Fibroblast of lung (primary cell): ENCODE measurements around the gene LTA4H. TPM values are rescaled to one million over a fixed set of nuclear protein-coding genes. Genes with fewer than 3 reads are reported as not detected.

ENCODE experiments used
- DNase-seq, 2 donors: peaks; one replicate each; pipeline versions ENCODE4 v3.0.0 to v3.0.0-alpha.2; 2010; ENCODE audit warnings: low read depth in 2 of 2
- H2AFZ ChIP-seq: 2 replicates; pipeline ENCODE4 v1.5.1; 2012; ENCODE audit warnings: low read length, control low read depth, inconsistent platforms
- H3K27ac ChIP-seq: 2 replicates; pipeline ENCODE4 v1.5.1; 2011; ENCODE audit warnings: low read length, control low read depth; ENCODE audit not compliant: insufficient read depth
- H3K27me3 ChIP-seq: 2 replicates; pipeline ENCODE4 v1.5.1; 2011; ENCODE audit warnings: mild to moderate bottlenecking, low read length; ENCODE audit not compliant: control insufficient read depth, insufficient read depth
- H3K36me3 ChIP-seq: 2 replicates; pipeline ENCODE4 v1.5.1; 2011; ENCODE audit warnings: low read length; ENCODE audit not compliant: control insufficient read depth, insufficient read depth
- H3K4me1 ChIP-seq: 2 replicates; pipeline ENCODE4 v1.5.1; 2011; ENCODE audit warnings: low read length; ENCODE audit not compliant: control insufficient read depth, insufficient read depth; ENCODE audit errors: extremely low read depth
- H3K4me2 ChIP-seq: 2 replicates; pipeline ENCODE4 v1.5.1; 2011; ENCODE audit warnings: low read length, control low read depth; ENCODE audit not compliant: insufficient read depth; ENCODE audit errors: extremely low read depth
- H3K4me3 ChIP-seq, 4 experiments: fragments of 200-600 bp in 1 of 4; sonication (generic) in 1 of 4; replicated peaks in 1 of 4; 2 replicates each; pipeline ENCODE4 v1.5.1; 2011 to 2016; ENCODE audit warnings: low read length in 4 of 4, low read depth in 3 of 4, mild to moderate bottlenecking in 3 of 4, control low read depth in 2 of 4, inconsistent platforms in 1 of 4, mixed read lengths in 1 of 4; ENCODE audit not compliant: insufficient read depth in 1 of 4; ENCODE audit errors: control extremely low read depth in 1 of 4
- H3K79me2 ChIP-seq: 2 replicates; pipeline ENCODE4 v1.5.1; 2012; ENCODE audit warnings: mild to moderate bottlenecking, low read length, inconsistent platforms; ENCODE audit not compliant: control insufficient read depth, insufficient read depth
- H3K9ac ChIP-seq: 2 replicates; pipeline ENCODE4 v1.5.1; 2011; ENCODE audit warnings: mild to moderate bottlenecking, low read length, control low read depth; ENCODE audit not compliant: insufficient read depth
- H3K9me3 ChIP-seq: 2 replicates; pipeline ENCODE4 v1.5.1; 2012; ENCODE audit warnings: low read depth, low read length; ENCODE audit not compliant: control insufficient read depth, insufficient read depth
- H4K20me1 ChIP-seq: 2 replicates; pipeline ENCODE4 v1.5.1; 2011; ENCODE audit warnings: low read length; ENCODE audit not compliant: control insufficient read depth, insufficient read depth; ENCODE audit errors: extremely low read depth
- EZH2 ChIP-seq: IDR thresholded peaks from 2 replicates; pipeline ENCODE4 v1.5.1; 2012; ENCODE audit warnings: low read length, control low read depth, mild to moderate bottlenecking; ENCODE audit errors: missing control alignments
- polyA plus RNA-seq, 2 donors: library from polyadenylated mRNA; depleted of rRNA in 1 of 2; stranded (reverse) in 1 of 2; unstranded in 1 of 2; fragments of >200 nt; gene quantifications; 2 replicates each; pipeline ENCODE4 v1.2.1, GENCODE V29; 2011 to 2012; ENCODE audit warnings: missing spikeins in 1 of 2
- total RNA-seq: library from RNA; depleted of rRNA; stranded (reverse); fragments of >200 nt; gene quantifications from 2 replicates; pipeline ENCODE4 v1.2.1, GENCODE V29; 2014
- TF ChIP-seq, protein P1 (sequence below), 2 donors: IDR thresholded peaks in 1 of 2; conservative IDR thresholded peaks in 1 of 2; 1 replicate in 1 of 2; 2 replicates in 1 of 2; pipeline ENCODE4 v1.5.1; 2011 to 2012; ENCODE audit warnings: low read length in 2 of 2, control low read depth in 1 of 2, inconsistent platforms in 1 of 2, low read depth in 1 of 2, mild to moderate bottlenecking in 1 of 2

The LTA4H gene
- total and polyA plus RNA-seq, 2 donors (not counting 1 experiment from before 2014, with no cell fraction given): 81.1 to 100 TPM

DNA sequence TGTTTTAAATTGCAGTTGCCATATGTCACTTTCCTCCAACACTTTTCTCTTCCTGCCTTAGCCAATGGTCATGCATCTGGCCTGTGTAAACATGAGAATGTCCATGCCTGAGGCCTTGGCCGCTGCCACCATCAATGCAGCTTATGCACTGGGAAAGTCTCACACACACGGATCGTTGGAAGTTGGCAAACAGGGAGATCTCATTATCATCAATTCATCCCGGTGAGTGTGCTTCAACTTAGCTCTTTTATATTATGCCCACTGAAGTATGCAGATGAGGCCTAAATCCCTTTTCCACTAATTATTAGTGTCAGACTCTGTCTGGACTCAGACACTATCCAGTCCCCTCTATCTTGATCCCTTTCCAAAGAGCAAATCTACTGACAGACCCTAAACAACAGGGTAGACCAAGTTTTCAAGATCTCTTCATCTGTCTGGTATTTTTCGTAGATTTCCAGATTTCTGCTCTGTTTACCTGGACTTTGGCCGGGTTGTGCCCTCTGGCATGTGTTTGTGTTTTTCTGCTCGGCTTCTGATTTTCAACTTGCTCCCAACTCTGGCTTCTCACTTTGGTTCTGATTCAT, 69.0 kb downstream of the LTA4H start:
- no peak for DNase-seq
- H3K27me3 ChIP-seq: no peaks in the 10 kb centered on the region
- H3K27ac ChIP-seq: no peak overlapping the region
- H3K4me1 ChIP-seq: no peaks in the 10 kb centered on the region
- TF ChIP-seq, protein P1, sequence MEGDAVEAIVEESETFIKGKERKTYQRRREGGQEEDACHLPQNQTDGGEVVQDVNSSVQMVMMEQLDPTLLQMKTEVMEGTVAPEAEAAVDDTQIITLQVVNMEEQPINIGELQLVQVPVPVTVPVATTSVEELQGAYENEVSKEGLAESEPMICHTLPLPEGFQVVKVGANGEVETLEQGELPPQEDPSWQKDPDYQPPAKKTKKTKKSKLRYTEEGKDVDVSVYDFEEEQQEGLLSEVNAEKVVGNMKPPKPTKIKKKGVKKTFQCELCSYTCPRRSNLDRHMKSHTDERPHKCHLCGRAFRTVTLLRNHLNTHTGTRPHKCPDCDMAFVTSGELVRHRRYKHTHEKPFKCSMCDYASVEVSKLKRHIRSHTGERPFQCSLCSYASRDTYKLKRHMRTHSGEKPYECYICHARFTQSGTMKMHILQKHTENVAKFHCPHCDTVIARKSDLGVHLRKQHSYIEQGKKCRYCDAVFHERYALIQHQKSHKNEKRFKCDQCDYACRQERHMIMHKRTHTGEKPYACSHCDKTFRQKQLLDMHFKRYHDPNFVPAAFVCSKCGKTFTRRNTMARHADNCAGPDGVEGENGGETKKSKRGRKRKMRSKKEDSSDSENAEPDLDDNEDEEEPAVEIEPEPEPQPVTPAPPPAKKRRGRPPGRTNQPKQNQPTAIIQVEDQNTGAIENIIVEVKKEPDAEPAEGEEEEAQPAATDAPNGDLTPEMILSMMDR (conservative IDR thresholded peaks at IDR 0.05 in 1 of 2, IDR thresholded peaks at IDR 0.05 in 1 of 2; ENCODE audit: low read depth in 1 of 2, low read length in 2 of 2): no peak
- TF ChIP-seq EZH2: no peak
- no peaks in the 10 kb centered on the region for H3K79me2 ChIP-seq
- H3K9ac ChIP-seq: no peak overlapping the region
- no peak overlapping the region for H3K4me3 ChIP-seq
- H2AFZ ChIP-seq: no peak overlapping the region
- H3K9me3 ChIP-seq: no peaks in the 10 kb centered on the region
- H4K20me1 ChIP-seq: no peaks in the 10 kb centered on the region
- H3K36me3 ChIP-seq: no peaks in the 10 kb centered on the region
- H3K4me2 ChIP-seq: no peak overlapping the region

DNA sequence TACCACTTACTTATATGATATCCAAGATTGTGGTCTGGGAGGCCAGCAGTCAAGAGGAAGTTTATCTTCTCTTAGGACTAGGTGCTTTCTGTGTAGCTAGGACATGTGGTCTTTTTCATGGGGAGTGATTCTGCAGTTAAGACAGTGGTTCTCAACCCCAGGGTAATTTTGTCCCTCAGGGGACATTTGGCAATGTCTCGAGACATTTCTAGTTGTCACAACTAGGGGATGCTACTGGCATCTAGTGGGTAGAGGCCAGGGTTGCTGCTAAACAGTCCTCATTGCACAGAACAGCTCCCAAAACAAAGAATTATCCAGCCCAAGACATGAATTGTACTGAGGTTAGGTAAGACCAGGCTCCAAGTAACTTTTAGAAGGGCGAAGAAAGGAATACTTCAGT, 72.3 kb downstream of the LTA4H start:
- H4K20me1 ChIP-seq: no peaks in the 10 kb centered on the region
- no peak overlapping the region for H2AFZ ChIP-seq
- no peak overlapping the region for H3K4me2 ChIP-seq
- H3K27ac ChIP-seq: no peak overlapping the region
- H3K9me3 ChIP-seq: no peaks in the 10 kb centered on the region
- no peak overlapping the region for H3K4me3 ChIP-seq
- no peaks in the 10 kb centered on the region for H3K36me3 ChIP-seq
- H3K9ac ChIP-seq: no peak overlapping the region
- TF ChIP-seq, protein P1 (conservative IDR thresholded peaks at IDR 0.05 in 1 of 2, IDR thresholded peaks at IDR 0.05 in 1 of 2; ENCODE audit: low read depth in 1 of 2, low read length in 2 of 2): no peak
- H3K27me3 ChIP-seq: no peaks in the 10 kb centered on the region
- no peaks in the 10 kb centered on the region for H3K79me2 ChIP-seq
- DNase-seq: no peak
- no peaks in the 10 kb centered on the region for H3K4me1 ChIP-seq

DNA sequence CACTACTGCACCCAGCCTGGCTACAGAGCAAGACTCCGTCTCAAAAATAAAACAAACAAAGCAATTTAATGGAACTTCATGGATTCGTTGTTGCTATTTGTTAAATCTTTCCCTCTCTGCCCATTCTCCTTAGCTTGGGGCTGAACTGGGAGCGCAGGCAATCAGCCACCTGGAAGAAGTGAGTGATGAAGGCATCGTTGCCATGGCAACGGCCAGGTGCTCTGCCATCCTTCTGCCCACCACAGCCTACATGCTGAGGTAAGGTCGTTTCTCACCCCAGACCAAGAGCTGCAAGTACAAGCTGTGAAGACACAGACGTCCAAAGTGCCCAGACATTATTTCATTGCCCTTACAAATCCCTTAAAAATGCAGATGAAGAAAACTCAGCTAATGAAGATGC, 73.2 kb downstream of the LTA4H start:
- Histone ChIP-seq H3K9me3 (no peaks in the 10 kb centered on the region), H3K9ac (no peak overlapping the region), H3K4me1 (no peaks in the 10 kb centered on the region), H3K4me2 (no peak overlapping the region), H4K20me1 (no peaks in the 10 kb centered on the region), H3K4me3 (no peak overlapping the region), H2AFZ (no peak overlapping the region), H3K79me2 (no peaks in the 10 kb centered on the region), H3K27me3 (no peaks in the 10 kb centered on the region), H3K27ac (no peak overlapping the region), H3K36me3 (no peaks in the 10 kb centered on the region)
- no peak for DNase-seq
- TF ChIP-seq, protein P1 (conservative IDR thresholded peaks at IDR 0.05 in 1 of 2, IDR thresholded peaks at IDR 0.05 in 1 of 2; ENCODE audit: low read depth in 1 of 2, low read length in 2 of 2): no peak
